GM19351 (cell line): Measurements from ENCODE around the gene YIF1A.
"Not testable (repeated sequence)": the region's sequence is repeated elsewhere in the genome, so short reads cannot be mapped to it uniquely, and the experiment has no call there.

Experiments
- ATAC-seq: cut with Tn5 transposase; IDR thresholded peaks from one replicate; pipeline ENCODE4 v1.9.1; 2021; ENCODE audit warnings: mild to moderate bottlenecking, moderate library complexity; ENCODE audit not compliant: unreplicated experiment

Gene YIF1A

GRCh38 chr11:66272596-66272995, 16.3 kb downstream of the YIF1A start:
- ATAC-seq: no peak

- no peak for ATAC-seq
These were observed 17.1 kb downstream of the YIF1A start for GRCh38 chr11:66271816-66272215.

GRCh38 chr11:66268952-66269905, 19.7 kb downstream of the YIF1A start:
- no peak for ATAC-seq

- ATAC-seq: peak; percentile 82
These were observed 20.5 kb downstream of the YIF1A start, which contains the start of gene RAB1B for GRCh38 chr11:66268244-66268951. TSS of gene RAB1B (plus strand) at chr11:66268639. CDS start at chr11:66268680, 41 bp downstream.

GRCh38 chr11:66267379-66268243, 21.3 kb downstream of the YIF1A start:
- peak; percentile 52 for ATAC-seq

- ATAC-seq: no peak
These were observed 21.9 kb downstream of the YIF1A start for GRCh38 chr11:66267039-66267378.

- no peak for ATAC-seq
These were observed 22.4 kb downstream of the YIF1A start for GRCh38 chr11:66266378-66267038.

GRCh38 chr11:66265531-66266377, 23.2 kb downstream of the YIF1A start:
- no peak for ATAC-seq

- no peak for ATAC-seq
These were observed 24.0 kb downstream of the YIF1A start for GRCh38 chr11:66264914-66265313.

GRCh38 chr11:66264383-66264782, 24.6 kb downstream of the YIF1A start:
- ATAC-seq: no peak

- ATAC-seq: no peak
These were observed 25.2 kb downstream of the YIF1A start for GRCh38 chr11:66263785-66264184.

GRCh38 chr11:66263231-66263630, 25.7 kb downstream of the YIF1A start:
- no peak for ATAC-seq

GRCh38 chr11:66262696-66263095, 26.2 kb downstream of the YIF1A start:
- ATAC-seq: no peak

- ATAC-seq: no peak
These were observed 26.8 kb downstream of the YIF1A start for GRCh38 chr11:66262191-66262590.

GRCh38 chr11:66261578-66261977, 27.4 kb downstream of the YIF1A start:
- ATAC-seq: no peak

GRCh38 chr11:66259956-66260355, 29.0 kb downstream of the YIF1A start:
- no peak for ATAC-seq

- no peak for ATAC-seq
These were observed 29.7 kb downstream of the YIF1A start for GRCh38 chr11:66259225-66259624.

- no peak for ATAC-seq
These were observed 30.5 kb downstream of the YIF1A start for GRCh38 chr11:66258473-66258893.

GRCh38 chr11:66253081-66253480, 35.9 kb downstream of the YIF1A start:
- ATAC-seq: not testable (repeated sequence)

GRCh38 chr11:66251809-66252208, 37.1 kb downstream of the YIF1A start:
- ATAC-seq: no peak
